GM23338 (cell line): Measurements from ENCODE around the gene LCA5. TPM values are rescaled to one million over a fixed set of nuclear protein-coding genes. Genes with fewer than 3 reads are reported as not detected.
"Not testable (repeated sequence)": the region's sequence is repeated elsewhere in the genome, so short reads cannot be mapped to it uniquely, and the experiment has no call there.

Experiments
- ATAC-seq: fragments of 200-7000 bp; cut with Tn5 transposase; 3 replicates; pipeline ENCODE4 v1.9.1; 2020
- DNase-seq: peaks from one replicate; pipeline ENCODE4 v3.0.0-alpha.2; 2015; ENCODE audit warnings: low spot score
- H2AFZ ChIP-seq: fragments of 200-600 bp; sonication (generic); 2 replicates; pipeline ENCODE4 v1.8.0; 2016; ENCODE audit warnings: antibody characterized with exemption, mild to moderate bottlenecking, moderate library complexity
- H3F3A ChIP-seq: fragments of 200-600 bp; sonication (generic); replicated peaks from 2 replicates; pipeline ENCODE4 v1.8.0; 2017; ENCODE audit warnings: antibody characterized with exemption, mixed run types, low read depth
- H3K27ac ChIP-seq: fragments of 200-600 bp; sonication (generic); 2 replicates; pipeline ENCODE4 v1.6.1; 2016; ENCODE audit warnings: low read depth
- H3K27me3 ChIP-seq: fragments of 200-600 bp; sonication (generic); 2 replicates; pipeline ENCODE4 v1.8.0; 2016; ENCODE audit warnings: mild to moderate bottlenecking, mixed run types, moderate library complexity; ENCODE audit not compliant: insufficient read depth
- H3K36me3 ChIP-seq: fragments of 200-600 bp; sonication (generic); 2 replicates; pipeline ENCODE4 v1.8.0; 2016; ENCODE audit warnings: mild to moderate bottlenecking; ENCODE audit not compliant: insufficient read depth
- H3K4me1 ChIP-seq: fragments of 200-600 bp; sonication (generic); 2 replicates; pipeline ENCODE4 v1.8.0; 2016; ENCODE audit warnings: mild to moderate bottlenecking, moderate library complexity; ENCODE audit not compliant: insufficient read depth
- H3K4me2 ChIP-seq: fragments of 200-600 bp; sonication (generic); 2 replicates; pipeline ENCODE4 v1.7.1; 2017; ENCODE audit warnings: mixed run types
- H3K4me3 ChIP-seq: fragments of 200-600 bp; sonication (generic); 2 replicates; pipeline ENCODE4 v1.6.1; 2016; ENCODE audit warnings: mixed run types
- H3K79me2 ChIP-seq: fragments of 200-600 bp; sonication (generic); replicated peaks from 2 replicates; pipeline ENCODE4 v1.8.0; 2017; ENCODE audit warnings: mild to moderate bottlenecking; ENCODE audit not compliant: insufficient read depth
- H3K9me2 ChIP-seq: fragments of 200-600 bp; sonication (generic); 2 replicates; pipeline ENCODE4 v1.8.0; 2017; ENCODE audit not compliant: insufficient read depth
- H4K20me1 ChIP-seq: fragments of 200-600 bp; sonication (generic); replicated peaks from 2 replicates; pipeline ENCODE4 v1.8.0; 2017; ENCODE audit warnings: mild to moderate bottlenecking; ENCODE audit not compliant: insufficient read depth
- H3K27ac Mint-ChIP-seq: 2 replicates; pipeline ENCODE4 v1.8.0; 2020; ENCODE audit warnings: inconsistent platforms, mild to moderate bottlenecking, moderate library complexity, mixed read lengths
- H3K27me3 Mint-ChIP-seq: 3 replicates; pipeline ENCODE4 v1.8.0; 2022; ENCODE audit warnings: low read depth, mild to moderate bottlenecking, moderate library complexity, mixed read lengths, inconsistent platforms; ENCODE audit not compliant: insufficient read depth, poor library complexity
- H3K36me3 Mint-ChIP-seq: 3 replicates; pipeline ENCODE4 v1.8.0; 2021; ENCODE audit warnings: low read depth, mild to moderate bottlenecking, inconsistent platforms, moderate library complexity, mixed read lengths
- H3K4me1 Mint-ChIP-seq: 3 replicates; pipeline ENCODE4 v1.8.0; 2020; ENCODE audit warnings: mild to moderate bottlenecking, inconsistent platforms, mixed read lengths
- H3K4me3 Mint-ChIP-seq: 3 replicates; pipeline ENCODE4 v1.8.0; 2021; ENCODE audit warnings: moderate library complexity, mild to moderate bottlenecking, inconsistent platforms, mixed read lengths
- H3K9me3 Mint-ChIP-seq: 3 replicates; pipeline ENCODE4 v1.8.0; 2020; ENCODE audit warnings: moderate library complexity, mild to moderate bottlenecking, inconsistent platforms, mixed read lengths
- EZH2 ChIP-seq: fragments of 200-600 bp; sonication (generic); IDR thresholded peaks from one replicate; pipeline ENCODE4 v1.8.0; 2017; ENCODE audit warnings: antibody characterized with exemption, mild to moderate bottlenecking, low read depth; ENCODE audit not compliant: unreplicated experiment
- JUNB ChIP-seq: IDR thresholded peaks from one replicate; pipeline ENCODE4 v1.6.1; 2016; ENCODE audit warnings: antibody characterized with exemption; ENCODE audit not compliant: unreplicated experiment
- NANOG ChIP-seq: IDR thresholded peaks from 2 replicates; pipeline ENCODE4 v1.6.1; 2016; ENCODE audit warnings: antibody characterized with exemption, borderline replicate concordance
- POLR2AphosphoS5 ChIP-seq: IDR thresholded peaks from 2 replicates; pipeline ENCODE4 v1.6.1; 2016; ENCODE audit warnings: antibody characterized with exemption, low read depth
- STAT1 ChIP-seq: IDR thresholded peaks from one replicate; pipeline ENCODE4 v1.6.1; 2016; ENCODE audit warnings: antibody characterized with exemption; ENCODE audit not compliant: unreplicated experiment
- polyA plus RNA-seq: library from polyadenylated mRNA; unstranded; fragments of >200 nt; fragmentation: Nextera tagmentation; extraction: Ambion mirVana; gene quantifications from 2 replicates; pipeline ENCODE4 v1.2.1, GENCODE V29; 2016
- total RNA-seq: library from RNA; depleted of rRNA; stranded (reverse); fragments of >200 nt; shearing (Covaris generic); gene quantifications from 2 replicates; pipeline ENCODE4 v1.2.3, GENCODE V29; 2014
- TF ChIP-seq, protein P1 (sequence below): fragments of 250-450 bp; sonication (Bioruptor Pico); IDR thresholded peaks from 2 replicates; pipeline ENCODE4 v1.5.0; 2020; ENCODE audit warnings: mild to moderate bottlenecking, moderate library complexity
- TF ChIP-seq, protein P2 (sequence below), 2 experiments: fragments of 200-600 bp in 1 of 2; sonication (generic) in 1 of 2; conservative IDR thresholded peaks; 2 replicates each; pipeline versions ENCODE4 v1.5.1 to v1.6.1; 2016 to 2017; ENCODE audit warnings: antibody characterized with exemption in 2 of 2, low read depth in 2 of 2, mild to moderate bottlenecking in 2 of 2, moderate library complexity in 1 of 2
- TF ChIP-seq, protein P3 (sequence below): IDR thresholded peaks from one replicate; pipeline ENCODE4 v1.6.1; 2018; ENCODE audit warnings: antibody characterized with exemption; ENCODE audit not compliant: unreplicated experiment
- TF ChIP-seq, protein P4 (sequence below): IDR thresholded peaks from 2 replicates; pipeline ENCODE4 v1.6.1; 2016; ENCODE audit warnings: antibody characterized with exemption

The LCA5 gene
- total and polyA plus RNA-seq, 2 experiments from 2014 or later: 4.2 TPM

DNA sequence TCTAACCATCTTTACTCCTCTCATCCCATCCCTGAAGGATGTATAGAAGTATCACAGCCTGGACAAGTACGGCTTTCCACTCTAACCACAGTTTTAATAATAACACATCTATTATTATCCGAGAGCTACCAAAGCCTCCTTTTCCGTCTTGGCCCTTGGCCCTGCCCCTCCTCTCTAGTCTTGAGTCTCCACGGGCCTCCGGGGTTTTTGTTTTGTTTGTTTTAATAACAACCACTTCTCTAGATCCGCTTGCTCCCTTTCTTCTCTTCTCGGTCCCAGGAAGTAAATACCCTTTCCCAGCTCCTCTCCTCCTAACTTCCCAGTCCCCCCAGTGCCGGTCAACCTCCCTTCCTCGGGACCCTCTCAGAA lies 661 bp downstream of the LCA5 start (continued):
- TF ChIP-seq, protein P1, sequence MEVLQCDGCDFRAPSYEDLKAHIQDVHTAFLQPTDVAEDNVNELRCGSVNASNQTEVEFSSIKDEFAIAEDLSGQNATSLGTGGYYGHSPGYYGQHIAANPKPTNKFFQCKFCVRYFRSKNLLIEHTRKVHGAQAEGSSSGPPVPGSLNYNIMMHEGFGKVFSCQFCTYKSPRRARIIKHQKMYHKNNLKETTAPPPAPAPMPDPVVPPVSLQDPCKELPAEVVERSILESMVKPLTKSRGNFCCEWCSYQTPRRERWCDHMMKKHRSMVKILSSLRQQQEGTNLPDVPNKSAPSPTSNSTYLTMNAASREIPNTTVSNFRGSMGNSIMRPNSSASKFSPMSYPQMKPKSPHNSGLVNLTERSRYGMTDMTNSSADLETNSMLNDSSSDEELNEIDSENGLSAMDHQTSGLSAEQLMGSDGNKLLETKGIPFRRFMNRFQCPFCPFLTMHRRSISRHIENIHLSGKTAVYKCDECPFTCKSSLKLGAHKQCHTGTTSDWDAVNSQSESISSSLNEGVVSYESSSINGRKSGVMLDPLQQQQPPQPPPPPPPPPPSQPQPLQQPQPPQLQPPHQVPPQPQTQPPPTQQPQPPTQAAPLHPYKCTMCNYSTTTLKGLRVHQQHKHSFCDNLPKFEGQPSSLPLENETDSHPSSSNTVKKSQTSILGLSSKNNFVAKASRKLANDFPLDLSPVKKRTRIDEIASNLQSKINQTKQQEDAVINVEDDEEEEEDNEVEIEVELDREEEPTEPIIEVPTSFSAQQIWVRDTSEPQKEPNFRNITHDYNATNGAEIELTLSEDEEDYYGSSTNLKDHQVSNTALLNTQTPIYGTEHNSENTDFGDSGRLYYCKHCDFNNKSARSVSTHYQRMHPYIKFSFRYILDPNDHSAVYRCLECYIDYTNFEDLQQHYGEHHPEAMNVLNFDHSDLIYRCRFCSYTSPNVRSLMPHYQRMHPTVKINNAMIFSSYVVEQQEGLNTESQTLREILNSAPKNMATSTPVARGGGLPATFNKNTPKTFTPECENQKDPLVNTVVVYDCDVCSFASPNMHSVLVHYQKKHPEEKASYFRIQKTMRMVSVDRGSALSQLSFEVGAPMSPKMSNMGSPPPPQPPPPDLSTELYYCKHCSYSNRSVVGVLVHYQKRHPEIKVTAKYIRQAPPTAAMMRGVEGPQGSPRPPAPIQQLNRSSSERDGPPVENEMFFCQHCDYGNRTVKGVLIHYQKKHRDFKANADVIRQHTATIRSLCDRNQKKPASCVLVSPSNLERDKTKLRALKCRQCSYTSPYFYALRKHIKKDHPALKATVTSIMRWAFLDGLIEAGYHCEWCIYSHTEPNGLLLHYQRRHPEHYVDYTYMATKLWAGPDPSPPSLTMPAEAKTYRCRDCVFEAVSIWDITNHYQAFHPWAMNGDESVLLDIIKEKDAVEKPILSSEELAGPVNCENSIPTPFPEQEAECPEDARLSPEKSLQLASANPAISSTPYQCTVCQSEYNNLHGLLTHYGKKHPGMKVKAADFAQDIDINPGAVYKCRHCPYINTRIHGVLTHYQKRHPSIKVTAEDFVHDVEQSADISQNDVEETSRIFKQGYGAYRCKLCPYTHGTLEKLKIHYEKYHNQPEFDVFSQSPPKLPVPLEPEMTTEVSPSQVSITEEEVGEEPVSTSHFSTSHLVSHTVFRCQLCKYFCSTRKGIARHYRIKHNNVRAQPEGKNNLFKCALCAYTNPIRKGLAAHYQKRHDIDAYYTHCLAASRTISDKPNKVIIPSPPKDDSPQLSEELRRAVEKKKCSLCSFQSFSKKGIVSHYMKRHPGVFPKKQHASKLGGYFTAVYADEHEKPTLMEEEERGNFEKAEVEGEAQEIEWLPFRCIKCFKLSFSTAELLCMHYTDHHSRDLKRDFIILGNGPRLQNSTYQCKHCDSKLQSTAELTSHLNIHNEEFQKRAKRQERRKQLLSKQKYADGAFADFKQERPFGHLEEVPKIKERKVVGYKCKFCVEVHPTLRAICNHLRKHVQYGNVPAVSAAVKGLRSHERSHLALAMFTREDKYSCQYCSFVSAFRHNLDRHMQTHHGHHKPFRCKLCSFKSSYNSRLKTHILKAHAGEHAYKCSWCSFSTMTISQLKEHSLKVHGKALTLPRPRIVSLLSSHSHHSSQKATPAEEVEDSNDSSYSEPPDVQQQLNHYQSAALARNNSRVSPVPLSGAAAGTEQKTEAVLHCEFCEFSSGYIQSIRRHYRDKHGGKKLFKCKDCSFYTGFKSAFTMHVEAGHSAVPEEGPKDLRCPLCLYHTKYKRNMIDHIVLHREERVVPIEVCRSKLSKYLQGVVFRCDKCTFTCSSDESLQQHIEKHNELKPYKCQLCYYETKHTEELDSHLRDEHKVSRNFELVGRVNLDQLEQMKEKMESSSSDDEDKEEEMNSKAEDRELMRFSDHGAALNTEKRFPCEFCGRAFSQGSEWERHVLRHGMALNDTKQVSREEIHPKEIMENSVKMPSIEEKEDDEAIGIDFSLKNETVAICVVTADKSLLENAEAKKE (CRISPR knock-in tag): no peak
- TF ChIP-seq, protein P2, sequence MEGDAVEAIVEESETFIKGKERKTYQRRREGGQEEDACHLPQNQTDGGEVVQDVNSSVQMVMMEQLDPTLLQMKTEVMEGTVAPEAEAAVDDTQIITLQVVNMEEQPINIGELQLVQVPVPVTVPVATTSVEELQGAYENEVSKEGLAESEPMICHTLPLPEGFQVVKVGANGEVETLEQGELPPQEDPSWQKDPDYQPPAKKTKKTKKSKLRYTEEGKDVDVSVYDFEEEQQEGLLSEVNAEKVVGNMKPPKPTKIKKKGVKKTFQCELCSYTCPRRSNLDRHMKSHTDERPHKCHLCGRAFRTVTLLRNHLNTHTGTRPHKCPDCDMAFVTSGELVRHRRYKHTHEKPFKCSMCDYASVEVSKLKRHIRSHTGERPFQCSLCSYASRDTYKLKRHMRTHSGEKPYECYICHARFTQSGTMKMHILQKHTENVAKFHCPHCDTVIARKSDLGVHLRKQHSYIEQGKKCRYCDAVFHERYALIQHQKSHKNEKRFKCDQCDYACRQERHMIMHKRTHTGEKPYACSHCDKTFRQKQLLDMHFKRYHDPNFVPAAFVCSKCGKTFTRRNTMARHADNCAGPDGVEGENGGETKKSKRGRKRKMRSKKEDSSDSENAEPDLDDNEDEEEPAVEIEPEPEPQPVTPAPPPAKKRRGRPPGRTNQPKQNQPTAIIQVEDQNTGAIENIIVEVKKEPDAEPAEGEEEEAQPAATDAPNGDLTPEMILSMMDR (conservative IDR thresholded peaks at IDR 0.05; ENCODE audit: low read depth in 2 of 2): no peak
- TF ChIP-seq, protein P3, sequence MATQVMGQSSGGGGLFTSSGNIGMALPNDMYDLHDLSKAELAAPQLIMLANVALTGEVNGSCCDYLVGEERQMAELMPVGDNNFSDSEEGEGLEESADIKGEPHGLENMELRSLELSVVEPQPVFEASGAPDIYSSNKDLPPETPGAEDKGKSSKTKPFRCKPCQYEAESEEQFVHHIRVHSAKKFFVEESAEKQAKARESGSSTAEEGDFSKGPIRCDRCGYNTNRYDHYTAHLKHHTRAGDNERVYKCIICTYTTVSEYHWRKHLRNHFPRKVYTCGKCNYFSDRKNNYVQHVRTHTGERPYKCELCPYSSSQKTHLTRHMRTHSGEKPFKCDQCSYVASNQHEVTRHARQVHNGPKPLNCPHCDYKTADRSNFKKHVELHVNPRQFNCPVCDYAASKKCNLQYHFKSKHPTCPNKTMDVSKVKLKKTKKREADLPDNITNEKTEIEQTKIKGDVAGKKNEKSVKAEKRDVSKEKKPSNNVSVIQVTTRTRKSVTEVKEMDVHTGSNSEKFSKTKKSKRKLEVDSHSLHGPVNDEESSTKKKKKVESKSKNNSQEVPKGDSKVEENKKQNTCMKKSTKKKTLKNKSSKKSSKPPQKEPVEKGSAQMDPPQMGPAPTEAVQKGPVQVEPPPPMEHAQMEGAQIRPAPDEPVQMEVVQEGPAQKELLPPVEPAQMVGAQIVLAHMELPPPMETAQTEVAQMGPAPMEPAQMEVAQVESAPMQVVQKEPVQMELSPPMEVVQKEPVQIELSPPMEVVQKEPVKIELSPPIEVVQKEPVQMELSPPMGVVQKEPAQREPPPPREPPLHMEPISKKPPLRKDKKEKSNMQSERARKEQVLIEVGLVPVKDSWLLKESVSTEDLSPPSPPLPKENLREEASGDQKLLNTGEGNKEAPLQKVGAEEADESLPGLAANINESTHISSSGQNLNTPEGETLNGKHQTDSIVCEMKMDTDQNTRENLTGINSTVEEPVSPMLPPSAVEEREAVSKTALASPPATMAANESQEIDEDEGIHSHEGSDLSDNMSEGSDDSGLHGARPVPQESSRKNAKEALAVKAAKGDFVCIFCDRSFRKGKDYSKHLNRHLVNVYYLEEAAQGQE: no peak
- TF ChIP-seq POLR2AphosphoS5 (no peak), JUNB (no peak), NANOG (no peak), EZH2 (no peak), STAT1 (no peak)
- TF ChIP-seq, protein P4, sequence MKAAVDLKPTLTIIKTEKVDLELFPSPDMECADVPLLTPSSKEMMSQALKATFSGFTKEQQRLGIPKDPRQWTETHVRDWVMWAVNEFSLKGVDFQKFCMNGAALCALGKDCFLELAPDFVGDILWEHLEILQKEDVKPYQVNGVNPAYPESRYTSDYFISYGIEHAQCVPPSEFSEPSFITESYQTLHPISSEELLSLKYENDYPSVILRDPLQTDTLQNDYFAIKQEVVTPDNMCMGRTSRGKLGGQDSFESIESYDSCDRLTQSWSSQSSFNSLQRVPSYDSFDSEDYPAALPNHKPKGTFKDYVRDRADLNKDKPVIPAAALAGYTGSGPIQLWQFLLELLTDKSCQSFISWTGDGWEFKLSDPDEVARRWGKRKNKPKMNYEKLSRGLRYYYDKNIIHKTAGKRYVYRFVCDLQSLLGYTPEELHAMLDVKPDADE: no peak

DNA sequence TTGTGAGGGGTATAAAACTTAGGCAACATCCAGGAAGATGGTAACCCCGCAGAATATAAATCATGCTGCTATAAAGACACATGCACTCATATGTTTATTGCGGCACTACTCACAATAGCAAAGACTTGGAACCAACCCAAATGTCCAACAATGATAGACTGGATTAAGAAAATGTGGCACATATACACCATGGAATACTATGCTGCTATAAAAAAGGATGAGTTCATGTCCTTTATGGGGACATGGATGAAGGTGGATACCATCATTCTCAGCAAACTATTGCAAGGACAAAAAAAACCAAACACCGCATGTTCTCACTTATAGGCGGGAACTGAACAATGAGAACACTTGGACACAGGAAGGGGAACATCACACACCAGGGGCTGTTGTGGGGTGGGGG lies 7.7 kb downstream of the LCA5 start:
- not testable (repeated sequence) for H3K4me2 ChIP-seq, H3K27ac ChIP-seq, H3K36me3 ChIP-seq, H3K4me3 Mint-ChIP-seq, H3F3A ChIP-seq, H3K36me3 Mint-ChIP-seq, H3K27ac Mint-ChIP-seq, H3K9me3 Mint-ChIP-seq, ATAC-seq, H3K4me3 ChIP-seq, H3K27me3 ChIP-seq, H3K27me3 Mint-ChIP-seq, H3K9me2 ChIP-seq, DNase-seq, H4K20me1 ChIP-seq, H2AFZ ChIP-seq
- peaks cover 13% of the 10 kb centered on the region; the same call in 1 of the 2 replicates for H3K79me2 ChIP-seq
- H3K4me1 Mint-ChIP-seq: peaks cover 12% of the 10 kb centered on the region
- peaks cover 12% of the 10 kb centered on the region for H3K4me1 ChIP-seq
